ACC112 (cell line): ENCODE measurements around the gene APOL2.

Experiments
- H2AFZ ChIP-seq: fragments of 200-600 bp; sonication (generic); one replicate; pipeline ENCODE4 v1.6.0; 2017; ENCODE audit warnings: antibody characterized with exemption, low read length; ENCODE audit not compliant: unreplicated experiment
- H3K27ac ChIP-seq: fragments of 200-600 bp; sonication (generic); 2 replicates; pipeline ENCODE4 v1.5.1; 2014; ENCODE audit warnings: low read depth, mild to moderate bottlenecking, antibody characterized with exemption, low read length, moderate library complexity
- H3K27me3 ChIP-seq: fragments of 200-600 bp; sonication (generic); 2 replicates; pipeline ENCODE4 v1.6.1; 2014; ENCODE audit warnings: mild to moderate bottlenecking, antibody characterized with exemption, low read length, moderate library complexity, mixed read lengths; ENCODE audit not compliant: insufficient read depth
- H3K36me3 ChIP-seq: fragments of 200-600 bp; sonication (generic); 2 replicates; pipeline ENCODE4 v1.6.1; 2016; ENCODE audit warnings: mild to moderate bottlenecking, antibody characterized with exemption, low read length, moderate library complexity, mixed read lengths; ENCODE audit not compliant: insufficient read depth
- H3K4me1 ChIP-seq: fragments of 200-600 bp; sonication (generic); one replicate; pipeline ENCODE4 v1.6.1; 2016; ENCODE audit warnings: low read length, mixed read lengths; ENCODE audit not compliant: insufficient read depth, unreplicated experiment, control insufficient read depth
- H3K4me3 ChIP-seq: fragments of 200-600 bp; sonication (generic); 2 replicates; pipeline ENCODE4 v1.5.1; 2014; ENCODE audit warnings: mild to moderate bottlenecking, low read depth, low read length
- H3K79me2 ChIP-seq: fragments of 200-600 bp; sonication (generic); one replicate; pipeline ENCODE4 v1.6.0; 2016; ENCODE audit warnings: low read length; ENCODE audit not compliant: control insufficient read depth, unreplicated experiment, insufficient read depth

Gene APOL2

DNA sequence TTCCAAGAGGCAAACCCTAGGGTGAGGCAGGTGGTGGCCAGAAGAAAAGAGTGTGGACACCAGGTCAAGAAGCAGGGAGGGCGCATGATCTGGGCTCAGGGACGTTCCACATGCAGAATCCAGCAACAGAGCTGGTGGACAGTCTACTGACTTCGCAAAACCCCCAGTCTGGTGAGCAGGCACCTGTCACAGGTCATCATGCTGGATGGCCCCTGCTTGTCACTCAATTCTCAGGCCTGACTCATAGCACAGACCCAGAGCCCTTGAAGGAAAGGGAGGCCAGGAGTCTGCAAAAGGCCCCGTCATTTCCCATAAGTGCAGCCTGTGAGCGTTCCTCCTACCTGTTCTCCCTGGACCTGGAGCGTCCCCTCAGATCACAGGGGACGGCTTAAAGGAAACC is 55.9 kb downstream of the APOL2 start:
- Histone ChIP-seq H3K27ac (no peak overlapping the region), H3K27me3 (no peaks in the 10 kb centered on the region), H3K36me3 (no peaks in the 10 kb centered on the region), H3K79me2 (no peaks in the 10 kb centered on the region), H3K4me1 (no peaks in the 10 kb centered on the region), H2AFZ (no peak overlapping the region), H3K4me3 (no peak overlapping the region)

- H3K4me3 ChIP-seq, result no peak overlapping the region
- no peak overlapping the region for H2AFZ ChIP-seq
- no peaks in the 10 kb centered on the region for H3K36me3 ChIP-seq
- H3K27me3 ChIP-seq, result no peaks in the 10 kb centered on the region
- H3K79me2 ChIP-seq, result no peaks in the 10 kb centered on the region
- H3K27ac ChIP-seq, result no peak overlapping the region
- no peaks in the 10 kb centered on the region for H3K4me1 ChIP-seq
Observed at GRCh38 chr22:36182857-36183256, 56.5 kb downstream of the APOL2 start.

- no peaks in the 10 kb centered on the region for H3K4me1 ChIP-seq
- no peak overlapping the region for H3K4me3 ChIP-seq
- H3K27me3 ChIP-seq, result no peaks in the 10 kb centered on the region
- no peak overlapping the region for H2AFZ ChIP-seq
- H3K27ac ChIP-seq, result no peak overlapping the region
- no peaks in the 10 kb centered on the region for H3K79me2 ChIP-seq
- H3K36me3 ChIP-seq, result no peaks in the 10 kb centered on the region
Observed at GRCh38 chr22:36182056-36182455, 57.3 kb downstream of the APOL2 start.

DNA sequence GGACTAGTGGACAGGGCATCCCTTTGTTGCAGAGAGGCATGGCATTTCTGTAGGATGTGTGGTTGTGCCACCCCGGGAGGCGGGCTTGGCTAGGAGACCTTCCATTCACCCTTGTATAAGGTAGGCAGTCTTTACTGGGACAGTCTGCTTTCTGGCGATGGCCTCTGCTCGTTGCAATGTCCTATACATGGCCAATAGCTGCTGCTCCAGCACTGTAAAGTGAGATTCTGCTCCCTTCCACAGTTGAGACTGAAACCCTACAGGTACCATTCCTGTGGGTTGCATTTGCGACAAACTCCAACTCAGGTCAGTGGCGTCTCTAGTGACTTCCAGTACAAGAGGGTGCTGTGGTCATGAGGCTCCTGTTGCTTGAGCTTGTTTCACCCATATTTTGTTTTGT is 58.4 kb downstream of the APOL2 start:
- no peak overlapping the region for H3K4me3 ChIP-seq
- H3K79me2 ChIP-seq, result no peaks in the 10 kb centered on the region
- no peaks in the 10 kb centered on the region for H3K27me3 ChIP-seq
- H3K36me3 ChIP-seq, result no peaks in the 10 kb centered on the region
- H3K27ac ChIP-seq, result no peak overlapping the region
- no peak overlapping the region for H2AFZ ChIP-seq
- no peaks in the 10 kb centered on the region for H3K4me1 ChIP-seq

- Histone ChIP-seq H3K4me1 (no peaks in the 10 kb centered on the region), H3K27ac (no peak overlapping the region), H3K27me3 (no peaks in the 10 kb centered on the region), H2AFZ (no peak overlapping the region), H3K4me3 (no peak overlapping the region), H3K79me2 (no peaks in the 10 kb centered on the region), H3K36me3 (no peaks in the 10 kb centered on the region)
Observed at GRCh38 chr22:36180038-36180880, 59.1 kb downstream of the APOL2 start.

DNA sequence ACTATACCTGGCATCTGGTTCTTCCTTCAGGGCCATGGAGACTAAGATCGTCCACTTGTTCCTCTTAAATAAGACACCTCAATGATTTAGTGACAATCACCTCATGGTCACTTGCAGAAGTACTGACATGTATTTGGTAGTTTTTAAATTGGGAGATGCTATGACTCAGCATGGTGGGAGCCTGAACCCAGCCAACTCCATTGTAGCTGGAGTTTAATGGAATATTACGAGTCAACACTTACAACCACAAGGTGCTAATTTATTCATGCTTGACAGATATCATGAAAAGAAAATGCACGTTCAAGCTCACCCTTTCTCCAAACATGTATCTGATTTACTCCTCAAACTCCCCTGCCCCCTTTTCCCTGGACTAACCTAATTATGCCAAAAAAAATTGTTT is 62.2 kb downstream of the APOL2 start:
- Histone ChIP-seq H3K27me3 (no peaks in the 10 kb centered on the region), H3K27ac (no peak overlapping the region), H3K4me3 (no peak overlapping the region), H3K4me1 (no peaks in the 10 kb centered on the region), H2AFZ (no peak overlapping the region), H3K36me3 (no peaks in the 10 kb centered on the region), H3K79me2 (no peaks in the 10 kb centered on the region)
